HCEC 1CT (cell line): ENCODE data around the gene TMEM240.
A peak's percentile ranks its signal among the peaks of the same experiment; 100 is the strongest.
"Not testable (repeated sequence)": the region's sequence is repeated elsewhere in the genome, so short reads cannot be mapped to it uniquely, and the experiment has no call there.

Source experiments
- DNase-seq: peaks from one replicate; pipeline ENCODE4 v3.0.0-alpha.2; 2017

Gene TMEM240

DNA sequence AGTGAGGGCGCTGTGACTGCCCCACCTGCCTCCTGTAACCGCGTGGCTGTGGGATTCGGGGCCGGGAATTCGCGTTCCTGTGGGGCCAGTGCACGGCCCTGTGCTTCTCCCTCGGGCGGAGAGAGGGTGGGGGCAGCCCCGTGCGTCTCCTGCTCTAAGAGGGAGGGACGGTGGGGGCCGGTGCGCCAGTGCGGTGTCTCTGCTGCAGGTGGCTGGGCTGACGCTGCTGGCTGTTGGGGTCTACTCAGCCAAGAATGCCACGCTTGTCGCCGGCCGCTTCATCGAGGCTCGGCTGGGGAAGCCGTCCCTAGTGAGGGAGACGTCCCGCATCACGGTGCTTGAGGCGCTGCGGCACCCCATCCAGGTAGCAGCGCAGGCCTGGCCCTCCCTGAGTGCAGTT lies 17.9 kb downstream of the TMEM240 start:
- DNase-seq: not testable (repeated sequence)

DNA sequence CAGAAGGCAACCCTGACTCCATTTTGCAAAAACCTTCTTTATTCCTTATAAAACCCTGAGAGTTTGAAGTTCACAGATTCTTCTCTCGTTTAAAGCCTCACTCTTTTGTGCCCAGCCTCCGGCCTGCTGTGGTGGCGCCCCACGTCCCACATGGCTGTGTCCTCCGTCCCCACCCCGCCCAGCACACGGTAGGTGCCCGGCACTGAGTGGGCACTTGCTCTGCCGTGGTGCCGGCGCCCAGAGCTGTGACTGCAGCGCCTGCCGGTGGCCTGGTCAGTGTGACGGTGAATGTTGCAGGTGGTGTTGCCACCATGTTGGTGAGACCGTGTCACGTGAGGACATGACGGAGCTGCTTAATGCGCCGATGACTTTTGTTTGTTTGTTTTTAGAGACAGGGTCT lies 19.1 kb downstream of the TMEM240 start:
- no peak for DNase-seq

DNA sequence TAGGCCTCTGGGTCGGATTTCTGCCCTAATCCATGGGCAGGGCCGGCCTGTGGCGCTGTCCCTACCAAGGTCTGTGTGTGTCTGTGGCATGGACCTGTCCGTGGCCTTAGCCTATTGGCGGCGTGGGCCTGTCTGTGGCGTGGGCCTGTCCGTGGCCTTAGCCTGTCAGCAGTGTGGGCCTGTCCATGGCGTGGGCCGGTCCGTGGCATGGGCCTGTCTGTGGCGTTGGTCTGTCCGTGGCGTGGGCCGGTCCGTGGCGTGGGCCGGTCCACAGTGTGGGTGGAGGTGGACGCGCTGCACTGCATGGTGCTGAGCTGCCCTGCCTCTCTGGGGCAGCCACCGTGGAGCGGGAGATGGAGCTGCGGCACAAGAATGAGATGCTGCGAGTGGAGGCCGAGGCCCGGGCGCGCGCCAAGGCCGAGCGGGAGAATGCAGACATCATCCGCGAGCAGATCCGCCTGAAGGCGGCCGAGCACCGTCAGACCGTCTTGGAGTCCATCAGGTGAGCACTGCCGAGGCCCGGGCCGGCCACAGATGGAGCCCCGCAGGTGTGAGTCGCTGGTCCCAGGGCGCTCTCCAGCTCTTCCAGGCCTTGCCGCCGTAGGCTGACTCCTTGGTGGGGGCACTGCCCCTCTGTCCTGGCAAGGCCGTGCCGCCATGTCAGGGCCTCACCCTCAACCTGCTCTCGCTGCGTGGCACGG lies 20.5 kb downstream of the TMEM240 start:
- DNase-seq: not testable (repeated sequence)

DNA sequence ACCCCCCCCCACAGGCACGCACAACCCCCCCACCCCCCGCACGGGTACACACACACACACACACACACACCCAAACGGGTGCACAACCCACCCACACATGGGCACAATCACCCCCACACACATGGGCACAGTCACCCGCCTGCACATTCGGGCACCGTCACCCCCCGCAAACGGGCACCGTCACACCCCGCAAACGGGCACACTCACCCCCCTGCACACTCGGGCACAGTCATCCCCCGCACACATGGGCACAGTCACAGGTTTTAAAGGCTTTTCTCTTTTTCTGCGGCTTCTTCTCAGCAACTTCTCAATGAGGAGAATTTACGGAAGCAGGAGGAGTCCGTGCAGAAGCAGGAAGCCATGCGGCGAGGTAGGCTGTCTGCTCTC lies 21.8 kb downstream of the TMEM240 start:
- not testable (repeated sequence) for DNase-seq

DNA sequence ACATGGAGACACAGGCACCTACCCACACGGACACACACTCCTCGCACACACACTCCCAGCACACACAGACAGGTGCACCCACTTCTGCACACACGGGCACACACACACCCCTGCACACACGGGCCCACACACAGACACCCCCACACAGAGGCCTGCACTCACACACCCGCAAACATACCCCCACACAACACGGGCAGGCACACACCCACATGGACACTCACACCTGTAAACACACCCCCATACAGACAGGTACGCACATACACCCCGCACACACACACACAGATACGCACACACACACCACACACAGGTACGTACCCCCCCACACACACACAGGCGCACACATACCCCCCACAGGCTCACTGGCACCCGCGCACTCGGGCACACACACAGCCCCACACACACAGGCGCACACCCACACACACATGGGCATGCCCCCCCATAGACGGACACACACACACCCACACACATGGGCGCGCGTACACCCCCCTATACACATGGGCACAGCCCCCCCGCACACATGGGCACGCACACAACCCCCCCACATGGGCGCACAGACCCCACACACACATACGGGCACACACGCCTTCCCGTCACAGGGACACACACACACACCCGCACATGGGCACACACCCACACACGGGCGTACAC lies 22.3 kb downstream of the TMEM240 start:
- no peak for DNase-seq

DNA sequence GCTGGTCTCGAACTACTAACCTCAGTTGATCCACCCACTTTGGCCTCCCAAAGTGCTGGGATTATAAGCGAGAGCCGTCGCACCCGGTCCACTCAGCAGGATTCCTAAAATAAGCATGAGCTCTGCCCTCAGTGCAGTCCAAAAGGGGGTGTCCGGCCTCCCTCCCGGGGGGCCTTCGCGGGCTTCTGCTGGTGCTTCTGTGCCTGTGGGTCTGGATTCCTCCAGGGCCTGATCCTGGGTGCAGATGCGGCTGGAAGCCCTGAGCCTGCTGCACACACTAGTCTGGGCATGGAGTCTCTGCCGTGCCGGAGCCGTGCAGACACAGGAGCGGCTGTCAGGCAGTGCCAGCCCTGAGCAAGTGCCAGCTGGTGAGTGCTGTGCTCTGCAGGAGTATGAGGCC lies 23.5 kb downstream of the TMEM240 start:
- not testable (repeated sequence) for DNase-seq

DNA sequence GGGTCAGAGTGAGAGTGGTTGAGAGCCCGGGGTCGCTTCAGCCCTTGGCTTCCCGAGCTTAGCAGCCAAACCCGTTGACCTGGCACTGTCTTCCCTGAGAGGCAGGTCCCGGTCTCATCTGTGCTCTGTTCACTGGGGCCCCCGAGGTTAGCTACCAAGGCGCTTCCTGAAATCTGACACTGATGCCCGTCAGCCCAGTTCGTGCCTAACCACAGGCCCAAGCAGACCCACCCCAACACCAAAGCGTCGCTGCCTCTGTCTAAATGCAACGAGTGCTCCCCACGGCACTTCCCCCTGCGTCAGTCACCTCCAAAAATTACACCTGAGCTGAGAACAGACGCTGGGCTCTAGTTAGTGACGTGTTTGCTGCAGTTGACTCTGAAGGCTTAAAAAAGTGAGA lies 26.0 kb downstream of the TMEM240 start:
- not testable (repeated sequence) for DNase-seq

DNA sequence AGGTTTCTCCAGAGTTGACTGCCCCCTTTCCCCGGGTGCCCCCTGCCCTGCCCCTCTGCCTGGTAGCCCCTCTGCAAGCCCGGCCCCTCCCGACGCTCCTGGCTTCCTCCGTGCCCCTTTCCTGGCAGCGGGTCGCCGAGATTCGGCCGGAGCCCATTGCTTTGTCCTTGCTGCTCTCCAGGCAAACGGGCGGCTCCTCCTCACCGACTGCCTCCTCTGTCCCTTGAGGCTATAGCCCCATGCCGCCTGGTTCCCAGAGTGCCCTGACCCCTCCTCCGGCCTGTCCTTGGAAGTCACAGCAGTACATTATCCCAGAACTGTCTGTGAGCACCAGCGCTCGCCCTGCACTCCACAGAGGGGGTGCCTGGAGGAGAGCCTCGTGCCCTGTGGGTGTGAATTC lies 26.7 kb downstream of the TMEM240 start:
- DNase-seq: not testable (repeated sequence)

DNA sequence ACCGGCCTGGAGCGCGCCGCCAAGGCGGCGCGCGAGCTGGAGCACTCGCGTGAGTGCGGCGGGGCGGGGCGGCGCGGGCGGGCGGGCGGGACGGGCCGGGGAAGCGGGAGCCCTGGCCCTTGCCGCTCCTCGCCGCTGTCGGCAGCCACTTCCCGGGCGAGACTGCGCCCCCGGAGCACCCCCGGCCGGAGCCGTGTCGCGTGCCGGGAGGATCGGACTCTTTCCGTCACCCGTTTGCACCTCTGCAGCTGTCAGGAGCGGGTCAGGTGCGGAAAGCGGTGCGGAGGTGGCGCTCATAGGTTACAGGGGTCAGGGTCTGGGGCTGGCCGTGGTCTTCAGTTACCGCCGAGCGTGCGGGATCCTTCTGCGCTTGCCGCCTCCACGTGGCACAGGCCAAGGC lies 28.0 kb downstream of the TMEM240 start:
- DNase-seq: not testable (repeated sequence)

DNA sequence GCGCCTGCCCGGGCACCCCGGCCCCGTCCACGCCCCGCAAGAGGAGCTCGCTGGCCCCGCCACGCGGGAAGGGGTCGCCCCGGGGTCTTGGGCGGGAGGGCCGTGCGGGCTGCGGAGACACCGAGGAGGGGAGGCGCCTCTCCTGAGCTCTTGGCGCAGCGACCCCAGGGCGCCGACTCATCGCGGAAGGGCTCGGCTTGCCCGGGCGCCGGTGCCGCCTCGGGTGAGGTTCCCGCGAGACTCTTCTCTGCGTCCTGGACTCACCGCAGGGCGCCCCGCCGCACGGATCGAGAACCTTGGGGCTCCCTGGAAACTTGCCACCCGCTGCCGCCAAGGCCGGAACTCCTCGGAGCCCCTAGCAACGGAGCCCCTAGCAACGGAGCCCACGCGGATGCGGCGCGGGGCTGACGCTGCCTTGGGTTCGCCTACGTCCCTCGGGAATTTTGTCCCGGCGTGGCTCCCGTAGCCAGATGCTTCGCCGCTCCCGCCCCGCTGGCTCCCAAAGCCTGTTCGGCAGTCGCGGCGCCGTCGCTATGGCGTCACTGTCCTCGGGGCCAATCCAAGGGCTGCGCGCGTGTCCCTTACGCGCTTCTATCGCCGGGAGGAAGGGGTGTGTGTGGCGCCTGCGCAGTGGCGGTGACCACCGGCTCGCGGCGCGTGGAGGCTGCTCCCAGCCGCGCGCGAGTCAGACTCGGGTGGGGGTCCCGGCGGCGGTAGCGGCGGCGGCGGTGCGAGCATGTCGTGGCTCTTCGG lies 28.7 kb downstream of the TMEM240 start, which contains the start of gene ATAD3A:
Gene ATAD3A (plus strand): TSS at position 630 of the 753 bp plus-strand sequence. CDS start 107 bp downstream, at position 737.
- peak; percentile 97 for DNase-seq

DNA sequence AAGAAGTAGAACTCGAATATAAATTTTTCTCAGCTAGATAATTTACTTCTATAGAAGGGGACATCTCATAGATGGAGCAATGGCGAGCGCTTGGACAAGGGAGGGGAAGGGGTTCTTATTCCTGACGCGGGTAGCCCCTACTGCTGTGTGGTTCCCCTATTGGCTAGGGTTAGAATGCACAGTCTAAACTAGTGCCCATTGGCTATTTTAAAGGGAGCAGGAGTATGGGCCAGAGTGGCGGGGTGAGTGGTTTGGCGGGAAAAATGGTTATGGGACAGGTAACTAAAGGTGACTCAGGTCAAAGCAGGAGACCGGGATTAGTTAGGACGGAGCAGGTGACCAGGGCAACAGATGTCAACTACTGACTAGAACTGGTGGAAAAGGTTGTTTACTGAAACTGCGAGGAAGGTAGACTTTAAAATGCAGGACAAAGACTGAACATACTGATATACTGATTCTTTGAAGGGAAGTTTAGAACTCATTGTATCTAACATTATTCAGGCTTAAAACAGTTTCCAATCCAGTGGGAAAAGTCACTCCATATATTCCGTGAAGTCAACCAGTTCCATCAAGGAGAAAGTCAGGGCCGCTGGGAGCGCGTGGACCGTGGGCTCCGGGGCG lies 29.4 kb downstream of the TMEM240 start:
- DNase-seq: no peak

DNA sequence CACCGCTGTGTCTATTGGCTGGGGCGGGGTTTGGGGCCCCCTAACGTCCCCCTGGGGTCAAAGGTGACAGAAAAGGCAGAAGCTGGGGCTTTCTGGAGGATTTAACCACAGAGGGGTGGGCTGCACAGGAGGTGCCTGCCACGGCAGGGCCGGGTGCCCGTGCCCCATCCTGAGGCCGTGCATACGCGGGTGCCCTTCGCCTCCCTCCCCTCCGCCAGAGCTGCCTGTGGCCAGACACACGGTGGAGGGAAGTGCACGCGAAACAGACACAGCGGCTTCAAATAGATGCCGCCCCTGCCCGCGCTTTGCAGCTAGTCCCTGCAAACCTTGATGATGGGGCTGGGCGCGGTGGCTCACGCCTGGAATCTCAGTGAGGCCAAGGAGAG lies 31.0 kb downstream of the TMEM240 start:
- not testable (repeated sequence) for DNase-seq

DNA sequence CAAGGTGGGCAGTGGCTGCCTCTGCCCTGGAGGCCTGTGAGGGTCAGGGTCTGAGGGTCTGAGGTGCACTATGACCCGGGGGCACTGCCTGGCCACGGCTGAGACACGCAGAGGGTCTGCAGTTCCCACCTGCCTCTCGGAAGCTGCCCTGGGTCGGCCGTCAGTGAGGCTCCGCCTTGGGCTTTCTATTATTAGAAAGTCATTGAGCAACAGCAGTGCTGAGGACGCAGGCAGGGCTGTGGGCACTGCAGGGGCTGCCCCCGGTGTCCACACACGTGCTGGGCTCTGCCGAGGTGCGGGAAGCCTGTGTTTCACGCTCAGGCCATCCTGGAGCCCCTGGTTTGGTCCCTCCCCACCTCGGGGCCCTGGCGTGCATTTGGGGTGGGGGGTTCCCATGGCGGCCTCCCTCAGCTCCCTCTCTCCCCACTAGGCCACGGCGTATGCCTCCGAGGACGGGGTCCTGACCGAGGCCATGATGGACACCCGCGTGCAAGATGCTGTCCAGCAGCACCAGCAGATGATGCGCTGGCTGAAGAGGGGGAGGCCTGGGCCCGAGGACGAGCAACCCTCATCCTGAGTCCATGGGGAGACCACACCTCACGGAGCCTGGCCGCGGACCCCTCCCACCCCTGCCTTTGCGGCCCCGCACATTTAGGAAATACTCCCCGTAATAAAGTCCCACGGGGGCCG lies 31.5 kb downstream of the TMEM240 start:
- DNase-seq: not testable (repeated sequence)

DNA sequence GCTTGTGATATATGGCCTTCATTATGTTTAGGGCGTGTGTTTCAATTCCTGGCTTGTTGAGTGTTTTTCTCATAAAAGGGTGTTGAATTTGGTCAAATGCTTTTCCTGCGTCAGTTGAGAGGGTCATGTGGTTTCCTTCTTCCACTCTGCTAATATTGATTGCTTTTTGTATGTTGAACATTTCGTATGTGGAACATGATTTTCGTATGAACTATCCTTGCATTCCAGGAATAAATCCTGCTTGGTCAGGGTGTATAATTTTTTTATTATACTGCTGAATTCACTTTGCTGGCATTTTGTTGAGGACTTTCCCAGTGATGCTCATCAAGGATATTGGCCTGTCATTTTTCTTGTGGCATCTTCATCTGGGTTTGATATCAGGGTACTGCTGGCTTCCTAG lies 33.1 kb downstream of the TMEM240 start:
- no peak for DNase-seq

DNA sequence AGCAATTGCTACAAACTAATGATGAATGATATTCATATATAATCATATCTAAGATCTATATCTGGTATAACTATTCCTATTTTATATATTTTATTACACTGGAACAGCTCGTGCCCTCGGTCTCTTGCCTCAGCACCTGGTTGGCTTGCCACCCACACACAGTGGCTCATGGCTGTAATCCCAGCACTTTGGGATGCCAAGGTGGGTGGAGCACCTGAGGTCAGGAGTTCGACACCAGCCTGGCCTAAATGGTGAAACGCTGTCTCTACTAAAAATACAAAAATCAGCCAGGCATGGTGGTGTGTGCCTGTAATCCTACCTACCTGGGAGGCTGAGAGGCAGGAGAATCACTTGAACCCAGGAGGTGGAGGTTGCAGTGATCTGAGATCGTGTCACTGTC lies 34.6 kb downstream of the TMEM240 start:
- DNase-seq: not testable (repeated sequence)

DNA sequence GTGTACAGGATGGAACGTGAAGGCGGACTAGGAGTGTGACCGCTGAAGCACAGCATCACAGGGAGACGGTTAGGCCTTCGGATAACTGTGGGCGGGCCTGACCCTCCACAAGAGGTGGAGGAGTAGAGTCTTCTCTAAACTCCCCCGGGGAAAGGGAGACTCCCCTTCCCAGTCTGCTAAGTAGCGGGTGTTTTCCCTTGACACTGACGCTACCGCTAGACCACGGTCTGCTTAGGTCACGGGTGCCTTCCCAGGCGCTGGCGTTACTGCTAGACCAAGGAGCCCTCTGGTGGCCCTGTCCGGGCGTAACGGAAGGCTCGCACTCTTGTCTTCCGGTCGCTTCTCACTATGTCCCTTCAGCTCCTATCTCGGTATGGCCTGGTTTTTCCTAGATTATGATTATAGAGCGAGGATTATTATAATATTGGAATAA lies 35.0 kb downstream of the TMEM240 start:
- not testable (repeated sequence) for DNase-seq

DNA sequence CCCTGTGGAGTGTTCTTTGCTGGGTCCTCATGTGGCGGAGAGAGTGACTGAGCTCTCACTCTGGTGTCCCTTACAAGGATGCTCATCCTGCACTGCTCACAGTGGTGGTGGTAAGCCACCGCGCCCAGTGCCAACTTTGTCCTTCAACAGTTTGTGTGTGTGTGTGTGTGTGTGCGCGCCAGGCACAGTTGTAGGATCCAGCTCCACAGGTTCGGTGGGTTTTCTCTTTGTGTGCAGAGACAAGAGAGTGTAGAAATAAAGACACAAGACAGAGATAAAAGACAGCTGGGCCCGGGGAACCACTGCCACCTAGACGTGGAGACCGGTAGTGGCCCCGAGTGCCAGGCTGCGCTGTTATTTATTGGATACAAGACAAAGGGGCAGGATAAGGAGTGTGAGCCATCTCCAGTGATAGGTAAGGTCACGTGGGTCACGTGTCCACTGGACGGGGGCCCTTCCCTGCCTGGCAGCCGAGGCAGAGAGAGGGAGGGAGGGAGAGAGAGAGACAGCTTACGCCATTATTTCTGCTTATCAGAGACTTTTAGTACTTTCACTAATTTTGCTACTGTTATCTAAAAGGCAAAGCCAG lies 35.6 kb downstream of the TMEM240 start:
- DNase-seq: peak; percentile 15

DNA sequence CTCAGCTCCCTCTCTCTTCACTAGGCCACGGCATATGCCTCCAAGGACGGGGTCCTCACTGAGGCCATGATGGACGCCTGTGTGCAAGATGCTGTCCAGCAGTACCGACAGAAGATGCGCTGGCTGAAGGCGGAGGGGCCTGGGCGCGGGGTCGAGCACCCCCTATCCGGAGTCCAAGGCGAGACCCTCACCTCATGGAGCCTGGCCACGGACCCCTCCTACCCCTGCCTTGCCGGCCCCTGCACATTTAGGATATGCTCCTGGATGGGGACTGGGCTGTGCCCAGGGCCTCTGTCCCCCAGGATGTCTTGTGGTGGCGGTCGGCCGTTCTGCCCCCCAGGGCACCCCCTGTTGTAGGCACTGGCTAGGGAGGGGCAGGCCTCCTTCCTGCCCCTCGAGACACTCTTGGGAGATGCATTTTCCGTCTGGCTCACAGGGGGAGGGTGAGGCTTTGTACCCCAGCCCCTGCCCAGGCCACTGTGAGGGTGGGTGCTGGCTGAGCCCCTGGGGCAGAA lies 44.9 kb downstream of the TMEM240 start:
- DNase-seq: not testable (repeated sequence)

DNA sequence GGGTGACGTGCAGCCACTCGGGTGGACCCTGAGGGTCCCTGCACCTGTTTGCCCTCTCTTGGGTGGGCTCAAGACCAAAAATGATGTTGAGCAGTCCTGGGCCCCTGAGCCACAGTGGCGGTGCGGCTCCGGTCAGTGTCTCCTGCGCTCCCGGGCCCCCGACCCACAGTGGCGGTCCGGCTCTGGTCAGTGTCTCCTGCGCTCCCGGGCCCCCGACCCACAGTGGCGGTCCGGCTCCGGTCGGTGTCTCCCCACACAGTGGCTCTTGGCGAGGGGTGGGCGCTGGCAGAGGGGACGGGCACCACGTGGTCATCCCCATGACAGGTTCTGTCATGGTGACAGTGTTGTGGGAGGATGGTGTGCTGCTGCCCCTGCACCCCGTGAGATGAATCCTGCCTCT lies 46.1 kb downstream of the TMEM240 start:
- not testable (repeated sequence) for DNase-seq

DNA sequence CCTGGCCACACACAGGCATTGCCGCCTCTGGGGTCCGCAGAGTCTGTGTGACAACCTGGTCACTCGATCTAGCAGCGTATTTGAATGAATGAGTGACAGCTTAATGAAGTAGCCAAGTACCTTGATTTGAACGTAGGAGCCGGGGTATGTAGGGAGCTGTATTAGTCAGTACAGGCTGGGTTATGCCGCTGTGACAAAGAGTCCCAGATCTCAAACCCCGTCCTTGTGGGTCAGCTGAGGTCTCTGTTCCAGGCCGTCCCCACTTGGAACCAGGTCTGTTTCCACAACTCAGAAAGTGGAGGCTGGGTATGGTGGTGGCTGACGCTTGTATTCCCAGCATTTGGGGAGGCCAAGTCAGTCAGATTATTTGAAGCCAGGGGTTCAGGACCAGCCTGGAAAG lies 48.8 kb downstream of the TMEM240 start:
- no peak for DNase-seq

DNA sequence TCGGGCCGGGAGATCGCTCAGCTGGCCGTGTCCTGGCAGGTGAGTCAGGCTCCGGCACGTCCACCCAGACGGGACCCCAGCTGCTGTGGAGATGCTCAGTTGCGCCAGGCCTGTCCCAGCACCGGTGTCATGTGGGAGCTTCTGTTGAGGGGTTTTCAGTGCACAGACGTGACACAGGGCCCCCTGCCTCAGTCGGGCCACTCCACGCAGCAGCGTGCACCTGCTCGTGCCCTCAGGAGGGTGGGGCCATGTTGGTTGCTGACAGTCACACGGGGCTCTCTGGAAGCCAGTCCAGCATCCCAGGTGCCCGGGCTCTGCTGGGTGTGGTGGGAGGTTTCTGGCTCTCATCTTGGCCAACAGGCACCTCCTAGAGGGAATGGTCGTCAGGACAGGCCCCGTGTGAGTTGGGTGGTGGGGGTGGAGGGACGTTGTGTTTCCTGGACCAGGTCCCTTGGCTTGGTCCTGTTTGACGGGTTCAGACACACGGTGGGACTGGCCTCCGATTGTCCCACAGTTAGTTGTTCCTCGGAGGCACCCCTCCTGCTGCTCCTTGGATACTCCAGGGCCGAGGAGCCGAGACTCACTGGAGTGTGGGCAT lies 49.7 kb downstream of the TMEM240 start:
- no peak for DNase-seq

DNA sequence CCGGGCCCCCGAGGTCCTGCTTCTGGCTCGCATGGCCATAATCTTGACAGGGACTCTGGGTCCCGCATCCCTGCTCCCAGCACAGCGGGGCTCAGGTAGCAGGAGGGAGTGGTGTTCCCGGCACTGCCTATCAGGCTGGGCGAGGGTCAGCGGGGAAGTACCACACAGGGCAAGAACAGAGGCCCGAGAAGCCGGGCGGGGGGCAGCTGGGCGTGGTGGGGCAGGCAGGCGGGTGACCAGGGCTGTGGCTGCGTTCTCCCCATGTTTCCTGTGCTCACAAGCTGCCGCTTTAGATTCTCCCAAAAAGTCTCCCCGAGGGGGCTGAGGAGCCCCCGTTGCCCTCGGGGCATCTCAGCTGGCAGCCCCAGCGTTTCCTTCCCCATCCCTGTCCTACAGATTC lies 50.6 kb downstream of the TMEM240 start:
- DNase-seq: no peak
